Smooth muscle cell (in vitro differentiated cells): ENCODE results near the gene MAN1A2. TPM values are rescaled to one million over a fixed set of nuclear protein-coding genes. Genes with fewer than 3 reads are reported as not detected.
"Not testable (repeated sequence)": the region's sequence is repeated elsewhere in the genome, so short reads cannot be mapped to it uniquely, and the experiment has no call there.

ENCODE experiments used
- DNase-seq: peaks from one replicate; lab custom pipeline; 2025; ENCODE audit not compliant: unreplicated experiment; lab: John Stamatoyannopoulos, UW
- H2AFZ ChIP-seq: fragments of 200-600 bp; sonication (generic); 2 replicates; pipeline ENCODE4 v1.6.0; 2016; ENCODE audit warnings: antibody characterized with exemption, low read depth, mild to moderate bottlenecking
- H3F3A ChIP-seq: fragments of 200-600 bp; sonication (generic); 2 replicates; pipeline ENCODE4 v1.6.0; 2017; ENCODE audit warnings: antibody characterized with exemption, low read depth
- H3K27ac ChIP-seq: fragments of 200-600 bp; sonication (generic); 2 replicates; pipeline ENCODE4 v1.5.1; 2016; ENCODE audit warnings: low read depth, mild to moderate bottlenecking
- H3K27me3 ChIP-seq: fragments of 200-600 bp; sonication (generic); 2 replicates; pipeline ENCODE4 v1.6.1; 2016; ENCODE audit warnings: low read depth, mild to moderate bottlenecking
- H3K36me3 ChIP-seq: fragments of 200-600 bp; sonication (generic); 2 replicates; pipeline ENCODE4 v1.5.1; 2016; ENCODE audit warnings: low read depth
- H3K4me1 ChIP-seq: fragments of 200-600 bp; sonication (generic); 2 replicates; pipeline ENCODE4 v1.5.1; 2016; ENCODE audit warnings: low read depth
- H3K4me2 ChIP-seq: fragments of 200-600 bp; sonication (generic); 2 replicates; pipeline ENCODE4 v1.6.0; 2016; ENCODE audit warnings: mild to moderate bottlenecking
- H3K4me3 ChIP-seq: fragments of 200-600 bp; sonication (generic); 2 replicates; pipeline ENCODE4 v1.5.1; 2016; ENCODE audit warnings: mild to moderate bottlenecking
- H3K79me2 ChIP-seq: fragments of 200-600 bp; sonication (generic); 2 replicates; pipeline ENCODE4 v1.6.0; 2016; ENCODE audit warnings: low read depth, mild to moderate bottlenecking
- H3K9ac ChIP-seq: fragments of 200-600 bp; sonication (generic); 2 replicates; pipeline ENCODE4 v1.6.0; 2016; ENCODE audit warnings: low read depth
- H3K9me3 ChIP-seq: fragments of 200-600 bp; sonication (generic); replicated peaks from 2 replicates; pipeline ENCODE4 v1.5.1; 2016; ENCODE audit warnings: low read depth
- H4K20me1 ChIP-seq: fragments of 200-600 bp; sonication (generic); 2 replicates; pipeline ENCODE4 v1.6.0; 2016; ENCODE audit warnings: low read depth
- WGBS: methylation state at CpG from one replicate; pipeline ENCODE4 v1.1.7; 2016; ENCODE audit warnings: low lambda C conversion rate; 5-methylcytosine and 5-hydroxymethylcytosine counted together
- polyA plus RNA-seq: library from polyadenylated mRNA; unstranded; fragments of >200 nt; fragmentation: Nextera tagmentation; extraction: Ambion mirVana; gene quantifications from 2 replicates; pipeline ENCODE4 v1.2.1, GENCODE V29; 2016
- total RNA-seq: library from RNA; depleted of rRNA; stranded (reverse); fragments of >200 nt; gene quantifications from 2 replicates; pipeline ENCODE4 v1.2.3, GENCODE V29; 2014
- TF ChIP-seq, protein P1 (sequence below): fragments of 200-600 bp; sonication (generic); IDR thresholded peaks from 2 replicates; pipeline ENCODE4 v1.5.1; 2017; ENCODE audit warnings: borderline replicate concordance, mild to moderate bottlenecking, antibody characterized with exemption; ENCODE audit not compliant: insufficient read depth, poor library complexity, severe bottlenecking

Gene MAN1A2
- total and polyA plus RNA-seq, 2 experiments from 2014 or later, result 18.2 to 48.8 TPM

- H3K4me3 ChIP-seq, result no peak overlapping the region
- H4K20me1 ChIP-seq, result no peaks in the 10 kb centered on the region
- no peak for DNase-seq
- no peaks in the 10 kb centered on the region for H3K9me3 ChIP-seq
- no peak overlapping the region for H3K9ac ChIP-seq
- no peak overlapping the region for H3K27ac ChIP-seq
- TF ChIP-seq, protein P1, sequence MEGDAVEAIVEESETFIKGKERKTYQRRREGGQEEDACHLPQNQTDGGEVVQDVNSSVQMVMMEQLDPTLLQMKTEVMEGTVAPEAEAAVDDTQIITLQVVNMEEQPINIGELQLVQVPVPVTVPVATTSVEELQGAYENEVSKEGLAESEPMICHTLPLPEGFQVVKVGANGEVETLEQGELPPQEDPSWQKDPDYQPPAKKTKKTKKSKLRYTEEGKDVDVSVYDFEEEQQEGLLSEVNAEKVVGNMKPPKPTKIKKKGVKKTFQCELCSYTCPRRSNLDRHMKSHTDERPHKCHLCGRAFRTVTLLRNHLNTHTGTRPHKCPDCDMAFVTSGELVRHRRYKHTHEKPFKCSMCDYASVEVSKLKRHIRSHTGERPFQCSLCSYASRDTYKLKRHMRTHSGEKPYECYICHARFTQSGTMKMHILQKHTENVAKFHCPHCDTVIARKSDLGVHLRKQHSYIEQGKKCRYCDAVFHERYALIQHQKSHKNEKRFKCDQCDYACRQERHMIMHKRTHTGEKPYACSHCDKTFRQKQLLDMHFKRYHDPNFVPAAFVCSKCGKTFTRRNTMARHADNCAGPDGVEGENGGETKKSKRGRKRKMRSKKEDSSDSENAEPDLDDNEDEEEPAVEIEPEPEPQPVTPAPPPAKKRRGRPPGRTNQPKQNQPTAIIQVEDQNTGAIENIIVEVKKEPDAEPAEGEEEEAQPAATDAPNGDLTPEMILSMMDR, result no peak
- H3K79me2 ChIP-seq, result no peaks in the 10 kb centered on the region
- no peaks in the 10 kb centered on the region for H3K36me3 ChIP-seq
- H3K4me1 ChIP-seq, result peaks cover 5% of the 10 kb centered on the region
- WGBS, result 81% methylated on average over 5 of the region's 5 CpGs
- no peak overlapping the region for H2AFZ ChIP-seq
- peaks cover 1% of the 10 kb centered on the region for H3F3A ChIP-seq
- no peaks in the 10 kb centered on the region for H3K27me3 ChIP-seq
- H3K4me2 ChIP-seq, result no peak overlapping the region
Observed at GRCh38 chr1:117341123-117341522, 26.1 kb upstream of the MAN1A2 start.

GRCh38 chr1:117342397-117342796 lies 24.9 kb upstream of the MAN1A2 start:
- no peak overlapping the region for H3K27ac ChIP-seq
- DNase-seq, result no peak
- TF ChIP-seq, protein P1, result no peak
- no peak overlapping the region for H3K4me2 ChIP-seq
- no peak overlapping the region for H3K4me3 ChIP-seq
- no peaks in the 10 kb centered on the region for H3K9me3 ChIP-seq
- H3K4me1 ChIP-seq, result peaks cover 5% of the 10 kb centered on the region
- WGBS, result 93% methylated on average over 2 of the region's 2 CpGs
- no peaks in the 10 kb centered on the region for H4K20me1 ChIP-seq
- peaks cover 7% of the 10 kb centered on the region for H3K27me3 ChIP-seq
- no peak overlapping the region for H2AFZ ChIP-seq
- no peak overlapping the region for H3K9ac ChIP-seq
- no peaks in the 10 kb centered on the region for H3F3A ChIP-seq
- no peaks in the 10 kb centered on the region for H3K36me3 ChIP-seq
- H3K79me2 ChIP-seq, result no peaks in the 10 kb centered on the region

GRCh38 chr1:117346206-117346928 lies 20.9 kb upstream of the MAN1A2 start:
- no peak overlapping the region for H3K4me3 ChIP-seq
- H3K4me2 ChIP-seq, result no peak overlapping the region
- no peaks in the 10 kb centered on the region for H3K36me3 ChIP-seq
- no peak overlapping the region for H3K9ac ChIP-seq
- peaks cover 15% of the 10 kb centered on the region for H3K27me3 ChIP-seq
- DNase-seq, result no peak
- H3K4me1 ChIP-seq, result peaks cover 2% of the 10 kb centered on the region
- H3K27ac ChIP-seq, result no peak overlapping the region
- no peak overlapping the region for H2AFZ ChIP-seq
- H3F3A ChIP-seq, result no peaks in the 10 kb centered on the region
- TF ChIP-seq, protein P1, result no peak
- H3K9me3 ChIP-seq, result no peaks in the 10 kb centered on the region
- H4K20me1 ChIP-seq, result no peaks in the 10 kb centered on the region
- no peaks in the 10 kb centered on the region for H3K79me2 ChIP-seq
- 75% methylated on average over 4 of the region's 4 CpGs for WGBS

DNA sequence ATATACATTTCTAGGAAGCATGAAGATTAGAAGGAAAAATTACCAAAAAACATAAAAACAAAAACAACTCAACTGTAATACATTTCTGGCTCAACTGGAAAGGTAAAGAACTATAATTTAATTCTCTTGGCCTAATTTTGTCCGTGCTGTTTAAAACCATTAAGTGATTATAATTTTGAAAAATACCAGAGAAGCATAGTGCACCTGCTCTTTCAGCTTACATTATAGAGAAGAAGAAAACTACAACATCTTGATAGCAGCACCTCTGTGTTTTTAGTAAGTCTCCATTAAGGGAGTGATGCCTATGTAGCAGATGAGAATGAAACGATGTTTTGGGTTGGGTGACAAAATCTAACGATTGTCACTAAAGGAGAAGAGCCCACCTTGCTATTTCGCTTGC lies 19.3 kb upstream of the MAN1A2 start:
- H3K4me2 ChIP-seq, result no peak overlapping the region
- no peaks in the 10 kb centered on the region for H3F3A ChIP-seq
- H2AFZ ChIP-seq, result no peak overlapping the region
- peaks cover 2% of the 10 kb centered on the region for H3K4me1 ChIP-seq
- TF ChIP-seq, protein P1, result no peak
- H3K27me3 ChIP-seq, result peaks cover 15% of the 10 kb centered on the region
- H3K4me3 ChIP-seq, result no peak overlapping the region
- H3K36me3 ChIP-seq, result no peaks in the 10 kb centered on the region
- no peak overlapping the region for H3K9ac ChIP-seq
- H3K79me2 ChIP-seq, result no peaks in the 10 kb centered on the region
- H3K9me3 ChIP-seq, result no peaks in the 10 kb centered on the region
- DNase-seq, result no peak
- 91% methylated on average over 4 of the region's 4 CpGs for WGBS
- H4K20me1 ChIP-seq, result no peaks in the 10 kb centered on the region
- no peak overlapping the region for H3K27ac ChIP-seq

DNA sequence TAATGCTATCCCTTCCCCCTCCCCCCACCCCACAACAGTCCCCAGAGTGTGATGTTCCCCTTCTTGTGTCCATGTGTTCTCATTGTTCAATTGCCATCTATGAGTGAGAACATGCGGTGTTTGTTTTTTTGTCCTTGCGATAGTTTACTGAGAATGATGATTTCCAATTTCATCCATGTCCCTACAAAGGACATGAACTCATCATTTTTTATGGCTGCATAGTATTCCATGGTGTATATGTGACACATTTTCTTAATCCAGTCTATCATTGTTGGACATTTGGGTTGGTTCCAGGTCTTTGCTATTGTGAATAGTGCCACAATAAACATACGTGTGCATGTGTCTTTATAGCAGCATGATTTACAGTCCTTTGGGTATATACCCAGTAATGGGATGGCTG lies 14.6 kb upstream of the MAN1A2 start:
- not testable (repeated sequence) for H2AFZ ChIP-seq, H3K4me2 ChIP-seq, H3K79me2 ChIP-seq, H3F3A ChIP-seq, H4K20me1 ChIP-seq, H3K36me3 ChIP-seq, H3K27me3 ChIP-seq, DNase-seq, H3K9ac ChIP-seq, H3K27ac ChIP-seq, H3K4me1 ChIP-seq, H3K9me3 ChIP-seq, H3K4me3 ChIP-seq
- WGBS, result 98% methylated on average over 3 of the region's 3 CpGs
